K562 (cell line): ENCODE measurements around the gene PLD5. TPM values are rescaled to one million over a fixed set of nuclear protein-coding genes. Genes with fewer than 3 reads are reported as not detected.

Source experiments
- ATAC-seq: fragments of 200-7000 bp; cut with Tn5 transposase; 3 replicates; pipeline ENCODE4 v1.9.1; 2020; ENCODE audit warnings: moderate library complexity
- BruUV-seq: library from RNA; stranded (reverse); fragments of 400-500 nt; replicated peaks from 2 replicates; lab custom pipeline; 2021; lab: Mats Ljungman, UMichigan
- CTCF ChIA-PET: fragments of 300-600 bp; formaldehyde crosslinking; extraction: SDS; loops from one replicate; lab custom pipeline; 2021; ENCODE audit warnings: low intra/inter-chr PET ratio; lab: Yijun Ruan, JAX
- POLR2A ChIA-PET: fragments of 300-600, 350-650 bp; sonication (Branson Sonifier 250); formaldehyde crosslinking; extraction: SDS; loops from one replicate; lab custom pipeline; 2021; ENCODE audit warnings: antibody characterized with exemption, inconsistent platforms; lab: Yijun Ruan, JAX
- DNase-seq, 4 experiments: peaks; one replicate each; pipeline versions ENCODE4 v3.0.0 to v3.0.0-alpha.2; 2011 to 2018; ENCODE audit warnings: low spot score in 3 of 4, mixed read lengths in 3 of 4; ENCODE audit errors: extremely low read depth in 1 of 4
- FAIRE-seq: peaks from 2 replicates; lab custom pipeline; 2011; peaks lifted over from hg19 to GRCh38; lab: Jason Lieb, UNC
- H2AFZ ChIP-seq: 2 replicates; pipeline ENCODE4 v1.6.0; 2011; ENCODE audit warnings: low read depth, low read length, control low read depth, inconsistent platforms
- H3K27ac ChIP-seq: fragments of 200-600 bp; 3 replicates; pipeline ENCODE4 v1.8.0; 2011; ENCODE audit warnings: low read depth, mild to moderate bottlenecking, control low read depth, inconsistent platforms, low read length, moderate library complexity, mixed read lengths; ENCODE audit errors: extremely low read depth
- H3K27me3 ChIP-seq, 2 experiments: fragments of 300-600 bp in 1 of 2; 2 replicates in 1 of 2; 3 replicates in 1 of 2; pipeline versions ENCODE4 v1.6.0 to v1.8.0; 2011; ENCODE audit warnings: inconsistent platforms in 2 of 2, low read length in 2 of 2, mild to moderate bottlenecking in 1 of 2, mixed read lengths in 1 of 2, moderate library complexity in 1 of 2; ENCODE audit not compliant: control insufficient read depth in 2 of 2, insufficient read depth in 2 of 2
- H3K36me3 ChIP-seq: fragments of 300-600 bp; 3 replicates; pipeline ENCODE4 v1.8.0; 2011; ENCODE audit warnings: mild to moderate bottlenecking, low read length, inconsistent platforms; ENCODE audit not compliant: control insufficient read depth, insufficient read depth
- H3K4me1 ChIP-seq, 2 experiments: fragments of 200-600 bp in 1 of 2; replicated peaks in 1 of 2; 2 replicates in 1 of 2; 3 replicates in 1 of 2; pipeline versions ENCODE4 v1.5.1 to v1.8.0; 2011; ENCODE audit warnings: inconsistent platforms in 2 of 2, low read length in 2 of 2, mild to moderate bottlenecking in 1 of 2, mixed read lengths in 1 of 2, moderate library complexity in 1 of 2; ENCODE audit not compliant: control insufficient read depth in 2 of 2, insufficient read depth in 2 of 2
- H3K4me2 ChIP-seq: 2 replicates; pipeline ENCODE4 v1.6.1; 2011; ENCODE audit warnings: low read length, control low read depth, inconsistent platforms, mixed read lengths; ENCODE audit not compliant: insufficient read depth
- H3K4me3 ChIP-seq: fragments of 200-600 bp; sonication (generic), shearing (Covaris generic); 2 replicates; pipeline ENCODE4 v1.5.1; 2016; ENCODE audit warnings: control low read depth, inconsistent platforms
- H3K79me2 ChIP-seq: fragments of 200-600 bp; 3 replicates; pipeline ENCODE4 v1.8.0; 2011; ENCODE audit warnings: low read length, inconsistent platforms; ENCODE audit not compliant: control insufficient read depth, insufficient read depth
- H3K9ac ChIP-seq, 2 experiments: 2 replicates each; pipeline versions ENCODE4 v1.6.0 to v1.6.1; 2011; ENCODE audit warnings: low read depth in 2 of 2, low read length in 2 of 2, control low read depth in 1 of 2, inconsistent platforms in 1 of 2, mild to moderate bottlenecking in 1 of 2, mixed read lengths in 1 of 2; ENCODE audit not compliant: insufficient read depth in 1 of 2
- H3K9me1 ChIP-seq: one replicate; pipeline ENCODE4 v1.6.0; 2011; ENCODE audit warnings: inconsistent platforms, mild to moderate bottlenecking, low read length, moderate library complexity; ENCODE audit not compliant: control insufficient read depth, insufficient read depth
- H3K9me3 ChIP-seq: replicated peaks from 2 replicates; pipeline ENCODE4 v1.5.1; 2011; ENCODE audit warnings: low read depth, low read length, inconsistent platforms; ENCODE audit not compliant: control insufficient read depth, insufficient read depth
- H4K20me1 ChIP-seq: replicated peaks from 2 replicates; pipeline ENCODE4 v1.6.1; 2011; ENCODE audit warnings: low read length, inconsistent platforms, mixed read lengths; ENCODE audit not compliant: control insufficient read depth, insufficient read depth
- HDAC8 ChIP-seq: fragments of 450-650 bp; IDR thresholded peaks from 2 replicates; pipeline ENCODE4 v1.6.1; 2016; ENCODE audit warnings: mild to moderate bottlenecking, missing genetic modification characterization, moderate library complexity, missing compliant biosample characterization
- IRF2 ChIP-seq: sonication (generic); formaldehyde crosslinking; IDR thresholded peaks from 2 replicates; pipeline ENCODE4 v1.8.1; 2022; ENCODE audit warnings: mild to moderate bottlenecking, missing genetic modification reagents
- MNT ChIP-seq, 2 experiments: fragments of 450-650 bp; conservative IDR thresholded peaks; 2 replicates each; pipeline ENCODE4 v1.6.1; 2017; ENCODE audit warnings: mild to moderate bottlenecking in 2 of 2, moderate library complexity in 2 of 2
- NRF1 ChIP-seq, 2 experiments: fragments of 450-650 bp; IDR thresholded peaks in 1 of 2; conservative IDR thresholded peaks in 1 of 2; 2 replicates each; pipeline ENCODE4 v1.6.1; 2014; ENCODE audit warnings: mild to moderate bottlenecking in 2 of 2
- PATZ1 ChIP-seq: fragments of 250-450 bp; sonication (Bioruptor Pico); IDR thresholded peaks from 2 replicates; pipeline ENCODE4 v1.5.0; 2020; ENCODE audit warnings: mild to moderate bottlenecking, borderline replicate concordance
- RBM17 ChIP-seq: fragments of 200-400 bp; formaldehyde crosslinking; IDR thresholded peaks from 2 replicates; pipeline ENCODE4 v1.6.1; 2017; ENCODE audit warnings: low read depth, mild to moderate bottlenecking, low read length, borderline replicate concordance
- RBM39 ChIP-seq: fragments of 200-400 bp; formaldehyde crosslinking; optimal IDR thresholded peaks from 2 replicates; pipeline ENCODE3; 2018; ENCODE audit warnings: low read depth, low read length
- RNF219 ChIP-seq: fragments of 250-450 bp; sonication (Bioruptor Pico); IDR thresholded peaks from 2 replicates; pipeline ENCODE4 v1.5.0; 2022; ENCODE audit warnings: mild to moderate bottlenecking
- SETDB1 ChIP-seq: IDR thresholded peaks from one replicate; pipeline ENCODE4 v1.6.1; 2012; ENCODE audit warnings: low read length, control low read depth, inconsistent platforms
- U2AF2 ChIP-seq: fragments of 200-400 bp; formaldehyde crosslinking; optimal IDR thresholded peaks from 2 replicates; pipeline ENCODE3; 2017; ENCODE audit warnings: low read depth, mild to moderate bottlenecking, low read length
- YY1 ChIP-seq, 3 experiments: IDR thresholded peaks; 2 replicates each; pipeline ENCODE4 v1.6.1; 2011; ENCODE audit warnings: low read length in 2 of 3, mild to moderate bottlenecking in 2 of 3, moderate library complexity in 2 of 3, borderline replicate concordance in 1 of 3, control low read depth in 1 of 3, low read depth in 1 of 3; ENCODE audit not compliant: insufficient read depth in 3 of 3, insufficient replicate concordance in 2 of 3, control insufficient read depth in 1 of 3, insufficient read length in 1 of 3; ENCODE audit errors: extremely low read depth in 1 of 3
- ZNF232 ChIP-seq: sonication (generic); formaldehyde crosslinking; IDR thresholded peaks from 2 replicates; pipeline ENCODE4 v1.8.0; 2022; ENCODE audit warnings: mild to moderate bottlenecking, missing genetic modification reagents
- ZNF766 ChIP-seq: fragments of 200-800 bp; sonication (Bioruptor generic); conservative IDR thresholded peaks from 2 replicates; pipeline ENCODE4 v1.6.1; 2016; ENCODE audit warnings: missing genetic modification characterization, missing compliant biosample characterization
- WGBS: fragments of 100-300 bp; shearing (Covaris generic); methylation state at CpG from one replicate; pipeline ENCODE4 v1.1.6; 2016; ENCODE audit warnings: low coverage, mixed read lengths; ENCODE audit not compliant: insufficient coverage; ENCODE audit errors: missing lambda C conversion rate; 5-methylcytosine and 5-hydroxymethylcytosine counted together
- in situ Hi-C: fragments of 300-500 bp; cut with MboI; formaldehyde crosslinking; loops from 4 replicates; pipeline ENCODE4 v1.15.0; 2018; ENCODE audit warnings: inconsistent platforms, mixed read lengths
- intact Hi-C: fragments of 100-400 bp; cut with micrococcal nuclease; formaldehyde crosslinking; loops from 2 replicates; pipeline ENCODE4 v1.14.2; 2022
- polyA plus RNA-seq, 8 experiments: library from polyadenylated mRNA; depleted of rRNA in 4 of 8; stranded (reverse) in 5 of 8; unstranded in 3 of 8; fragments of >200 nt; fragmentation: Nextera tagmentation in 2 of 8; fragmentation: Illumina TruSeq in 1 of 8; extraction: Ambion mirVana in 2 of 8; extraction: Trizol in 1 of 8; gene quantifications; 2 replicates each; pipeline versions ENCODE4 v1.2.1 to v1.2.3, GENCODE V29; 2011 to 2014; ENCODE audit warnings: inconsistent platforms in 1 of 8, missing spikeins in 1 of 8
- total RNA-seq, 7 experiments: library from RNA; depleted of rRNA in 6 of 7; stranded (reverse); fragments of >200 nt in 6 of 7; fragmentation: Illumina TruSeq in 2 of 7; extraction: Trizol in 2 of 7; gene quantifications; 2 replicates each; pipeline versions ENCODE4 v1.2.1 to v1.2.3, GENCODE V29; 2011 to 2021; ENCODE audit warnings: low replicate concordance in 1 of 7

Gene PLD5
- total and polyA plus RNA-seq, 9 of the 15 experiments (the other 6 are each of a cell fraction or from before 2014, with no cell fraction given) = not detected

GRCh38 chr1:242088875-242089274 is 435.6 kb downstream of the PLD5 start (continued):
- no peak for TF ChIP-seq RNF219
- TF ChIP-seq RBM17 = no peak
- no peak for TF ChIP-seq YY1 (IDR thresholded peaks at IDR 0.05; ENCODE audit: borderline replicate concordance in 1 of 3, control insufficient read depth in 1 of 3, extremely low read depth in 1 of 3, insufficient read depth in 3 of 3, insufficient read length in 1 of 3, insufficient replicate concordance in 2 of 3, low read depth in 1 of 3, low read length in 2 of 3)
- no peak for TF ChIP-seq SETDB1
- TF ChIP-seq MNT (conservative IDR thresholded peaks at IDR 0.05) = no peak

GRCh38 chr1:242086706-242087105 is 437.8 kb downstream of the PLD5 start:
- no peaks in the 10 kb centered on the region for H3K4me1 ChIP-seq
- TF ChIP-seq IRF2 (CRISPR knock-in tag) (no peak), NRF1 (conservative IDR thresholded peaks at IDR 0.05 in 1 of 2, IDR thresholded peaks at IDR 0.05 in 1 of 2) (no peak), ZNF232 (CRISPR knock-in tag) (no peak), PATZ1 (CRISPR knock-in tag) (no peak), HDAC8 (no peak), U2AF2 (no peak), ZNF766 (no peak), RBM39 (no peak)
- TF ChIP-seq, all 486 proteins: peak for 0
- no peaks in the 10 kb centered on the region for H3K79me2 ChIP-seq
- no peaks in the 10 kb centered on the region for H4K20me1 ChIP-seq
- intact Hi-C loops (no loop called here), in situ Hi-C loops (no loop called here)
- POLR2A ChIA-PET = no interaction called here
- no peak overlapping the region for H3K9ac ChIP-seq
- CTCF ChIA-PET = interaction anchor here (0.6 kb wide), 1 partner anchor 1141 kb away, joined by 3 read pairs; no protein-coding TSS in a partner anchor
- no peak overlapping the region for H3K4me2 ChIP-seq
- H3K4me3 ChIP-seq = no peak overlapping the region
- no peak overlapping the region for H2AFZ ChIP-seq
- no peaks in the 10 kb centered on the region for H3K9me1 ChIP-seq
- WGBS = 0% methylated on average over 1 of the region's 1 CpG
- H3K27me3 ChIP-seq = no peaks in the 10 kb centered on the region
- FAIRE-seq = no peak
- H3K36me3 ChIP-seq = no peaks in the 10 kb centered on the region
- no peak for ATAC-seq
- BruUV-seq = no TSS peak
- no peak overlapping the region for H3K27ac ChIP-seq
- no peaks in the 10 kb centered on the region for H3K9me3 ChIP-seq
- no peak for DNase-seq
